SK-N-SH treated with all-trans-retinoic acid at 6 μM for 48 hours (cell line): ENCODE data around the gene DIPK1B.

Experiments used
- ATAC-seq: fragments of 200-7000 bp; cut with Tn5 transposase; 3 replicates; pipeline ENCODE4 v1.9.1; 2020; ENCODE audit warnings: mild to moderate bottlenecking, moderate library complexity
- ARNTL ChIP-seq: fragments of 450-650 bp; formaldehyde crosslinking; IDR thresholded peaks from 2 replicates; pipeline ENCODE4 v1.5.0; 2020; ENCODE audit warnings: low read depth, mild to moderate bottlenecking, moderate library complexity, borderline replicate concordance
- BACH2 ChIP-seq: fragments of 250-450 bp; sonication (Bioruptor Pico); IDR thresholded peaks from 2 replicates; pipeline ENCODE4 v1.9.0; 2021; ENCODE audit warnings: mild to moderate bottlenecking, borderline replicate concordance
- CSDC2 ChIP-seq: fragments of 250-450 bp; sonication (Bioruptor Pico); IDR thresholded peaks from 2 replicates; pipeline ENCODE4 v1.5.0; 2020; ENCODE audit warnings: mild to moderate bottlenecking, moderate library complexity
- ESRRG ChIP-seq: fragments of 250-450 bp; sonication (Bioruptor Pico); IDR thresholded peaks from 2 replicates; pipeline ENCODE4 v1.6.1; 2021; ENCODE audit warnings: mild to moderate bottlenecking
- GLIS3 ChIP-seq: fragments of 250-450 bp; sonication (Bioruptor Pico); IDR thresholded peaks from 2 replicates; pipeline ENCODE4 v1.5.0; 2020; ENCODE audit warnings: mild to moderate bottlenecking, moderate library complexity
- ISL1 ChIP-seq: fragments of 250-450 bp; sonication (Bioruptor Pico); IDR thresholded peaks from 2 replicates; pipeline ENCODE4 v2.1.2; 2022; ENCODE audit warnings: mild to moderate bottlenecking, moderate library complexity
- OSR1 ChIP-seq: fragments of 250-450 bp; sonication (Bioruptor Pico); IDR thresholded peaks from 2 replicates; pipeline ENCODE4 v1.8.0; 2022; ENCODE audit warnings: moderate library complexity, mild to moderate bottlenecking, inconsistent platforms
- POU6F1 ChIP-seq: fragments of 250-450 bp; sonication (Bioruptor Pico); IDR thresholded peaks from 2 replicates; pipeline ENCODE4 v1.8.0; 2021; ENCODE audit warnings: low read depth, mild to moderate bottlenecking, moderate library complexity, borderline replicate concordance
- PPARA ChIP-seq: fragments of 250-450 bp; sonication (Bioruptor Pico); IDR thresholded peaks from 2 replicates; pipeline ENCODE4 v1.5.0; 2020; ENCODE audit warnings: mild to moderate bottlenecking, borderline replicate concordance
- RARB ChIP-seq: fragments of 250-450 bp; sonication (Bioruptor Pico); IDR thresholded peaks from 2 replicates; pipeline ENCODE4 v1.8.0; 2021; ENCODE audit warnings: mild to moderate bottlenecking, moderate library complexity
- SNAI2 ChIP-seq: fragments of 250-450 bp; sonication (Bioruptor Pico); IDR thresholded peaks from 2 replicates; pipeline ENCODE4 v1.5.0; 2020; ENCODE audit warnings: mild to moderate bottlenecking, moderate library complexity
- TCF4 ChIP-seq: fragments of 250-450 bp; sonication (Bioruptor Pico); IDR thresholded peaks from 2 replicates; pipeline ENCODE4 v1.8.0; 2021; ENCODE audit warnings: mild to moderate bottlenecking, moderate library complexity, borderline replicate concordance
- TOX ChIP-seq: fragments of 250-450 bp; sonication (Bioruptor Pico); IDR thresholded peaks from 2 replicates; pipeline ENCODE4 v1.8.0; 2021; ENCODE audit warnings: mild to moderate bottlenecking, moderate library complexity, borderline replicate concordance
- ZC3H10 ChIP-seq: fragments of 250-450 bp; sonication (Bioruptor Pico); IDR thresholded peaks from 2 replicates; pipeline ENCODE4 v1.5.1; 2021; ENCODE audit warnings: mild to moderate bottlenecking, moderate library complexity
- ZFP3 ChIP-seq: fragments of 250-450 bp; sonication (Bioruptor Pico); IDR thresholded peaks from 2 replicates; pipeline ENCODE4 v1.5.0; 2020; ENCODE audit warnings: mild to moderate bottlenecking, moderate library complexity
- ZFP30 ChIP-seq: fragments of 450-650 bp; formaldehyde crosslinking; IDR thresholded peaks from 2 replicates; pipeline ENCODE4 v1.5.0; 2022; ENCODE audit warnings: mild to moderate bottlenecking, moderate library complexity
- ZNF565 ChIP-seq: fragments of 450-650 bp; formaldehyde crosslinking; conservative IDR thresholded peaks from 2 replicates; pipeline ENCODE4 v1.5.0; 2020; ENCODE audit warnings: low read depth, mild to moderate bottlenecking, moderate library complexity
- ZNF70 ChIP-seq: fragments of 450-650 bp; formaldehyde crosslinking; IDR thresholded peaks from 2 replicates; pipeline ENCODE4 v1.5.0; 2020; ENCODE audit warnings: mild to moderate bottlenecking, moderate library complexity
- ZNF8 ChIP-seq: fragments of 450-650 bp; formaldehyde crosslinking; IDR thresholded peaks from 2 replicates; pipeline ENCODE4 v1.5.0; 2020; ENCODE audit warnings: mild to moderate bottlenecking, moderate library complexity
- TF ChIP-seq, protein P1 (sequence below): fragments of 250-450 bp; sonication (Bioruptor Pico); IDR thresholded peaks from 2 replicates; pipeline ENCODE4 v1.5.0; 2020; ENCODE audit warnings: mild to moderate bottlenecking, moderate library complexity
- TF ChIP-seq, protein P2 (sequence below): fragments of 250-450 bp; sonication (Bioruptor Pico); IDR thresholded peaks from 2 replicates; pipeline ENCODE4 v1.8.0; 2020; ENCODE audit warnings: mild to moderate bottlenecking, moderate library complexity, borderline replicate concordance
- TF ChIP-seq, protein P3 (sequence below): fragments of 250-450 bp; sonication (Bioruptor Pico); IDR thresholded peaks from 2 replicates; pipeline ENCODE4 v1.5.1; 2020; ENCODE audit warnings: low read depth, mild to moderate bottlenecking, moderate library complexity

DIPK1B gene

DNA sequence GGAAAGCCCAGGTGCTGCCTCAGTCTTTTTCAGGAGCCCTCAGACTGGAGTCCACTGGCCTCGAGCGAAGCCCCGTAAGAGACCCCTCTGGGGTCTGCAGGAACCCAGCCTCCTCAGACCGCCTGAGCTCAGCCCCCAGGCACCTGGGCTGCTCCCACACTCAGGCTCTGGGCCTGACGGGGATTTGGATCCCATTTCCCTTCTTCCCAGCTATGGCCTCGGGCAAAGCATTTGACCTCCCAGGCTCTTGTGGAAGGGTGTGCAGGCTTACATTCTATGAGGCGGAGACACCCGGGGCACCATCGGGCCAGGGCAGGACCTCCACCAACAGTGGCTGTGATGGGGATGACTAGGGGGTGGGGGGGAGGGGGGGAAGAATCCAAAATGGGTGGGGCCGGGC, 29.7 kb upstream of the DIPK1B start:
- TF ChIP-seq ZNF565 (CRISPR knock-in tag) (no peak), ZFP3 (no peak), ZNF70 (CRISPR knock-in tag) (no peak), PPARA (CRISPR knock-in tag) (no peak), TOX (CRISPR knock-in tag) (no peak), ZC3H10 (CRISPR knock-in tag) (no peak), CSDC2 (CRISPR knock-in tag) (no peak), POU6F1 (CRISPR knock-in tag) (no peak), RARB (CRISPR knock-in tag) (no peak), ZNF8 (CRISPR knock-in tag) (no peak), ZFP30 (no peak), BACH2 (no peak), TCF4 (CRISPR knock-in tag) (no peak), OSR1 (no peak), ESRRG (CRISPR knock-in tag) (no peak), GLIS3 (CRISPR knock-in tag) (no peak), ISL1 (CRISPR knock-in tag) (no peak)
- TF ChIP-seq, protein P1, sequence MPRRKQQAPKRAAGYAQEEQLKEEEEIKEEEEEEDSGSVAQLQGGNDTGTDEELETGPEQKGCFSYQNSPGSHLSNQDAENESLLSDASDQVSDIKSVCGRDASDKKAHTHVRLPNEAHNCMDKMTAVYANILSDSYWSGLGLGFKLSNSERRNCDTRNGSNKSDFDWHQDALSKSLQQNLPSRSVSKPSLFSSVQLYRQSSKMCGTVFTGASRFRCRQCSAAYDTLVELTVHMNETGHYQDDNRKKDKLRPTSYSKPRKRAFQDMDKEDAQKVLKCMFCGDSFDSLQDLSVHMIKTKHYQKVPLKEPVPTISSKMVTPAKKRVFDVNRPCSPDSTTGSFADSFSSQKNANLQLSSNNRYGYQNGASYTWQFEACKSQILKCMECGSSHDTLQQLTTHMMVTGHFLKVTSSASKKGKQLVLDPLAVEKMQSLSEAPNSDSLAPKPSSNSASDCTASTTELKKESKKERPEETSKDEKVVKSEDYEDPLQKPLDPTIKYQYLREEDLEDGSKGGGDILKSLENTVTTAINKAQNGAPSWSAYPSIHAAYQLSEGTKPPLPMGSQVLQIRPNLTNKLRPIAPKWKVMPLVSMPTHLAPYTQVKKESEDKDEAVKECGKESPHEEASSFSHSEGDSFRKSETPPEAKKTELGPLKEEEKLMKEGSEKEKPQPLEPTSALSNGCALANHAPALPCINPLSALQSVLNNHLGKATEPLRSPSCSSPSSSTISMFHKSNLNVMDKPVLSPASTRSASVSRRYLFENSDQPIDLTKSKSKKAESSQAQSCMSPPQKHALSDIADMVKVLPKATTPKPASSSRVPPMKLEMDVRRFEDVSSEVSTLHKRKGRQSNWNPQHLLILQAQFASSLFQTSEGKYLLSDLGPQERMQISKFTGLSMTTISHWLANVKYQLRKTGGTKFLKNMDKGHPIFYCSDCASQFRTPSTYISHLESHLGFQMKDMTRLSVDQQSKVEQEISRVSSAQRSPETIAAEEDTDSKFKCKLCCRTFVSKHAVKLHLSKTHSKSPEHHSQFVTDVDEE (CRISPR knock-in tag): no peak
- TF ChIP-seq, protein P2, sequence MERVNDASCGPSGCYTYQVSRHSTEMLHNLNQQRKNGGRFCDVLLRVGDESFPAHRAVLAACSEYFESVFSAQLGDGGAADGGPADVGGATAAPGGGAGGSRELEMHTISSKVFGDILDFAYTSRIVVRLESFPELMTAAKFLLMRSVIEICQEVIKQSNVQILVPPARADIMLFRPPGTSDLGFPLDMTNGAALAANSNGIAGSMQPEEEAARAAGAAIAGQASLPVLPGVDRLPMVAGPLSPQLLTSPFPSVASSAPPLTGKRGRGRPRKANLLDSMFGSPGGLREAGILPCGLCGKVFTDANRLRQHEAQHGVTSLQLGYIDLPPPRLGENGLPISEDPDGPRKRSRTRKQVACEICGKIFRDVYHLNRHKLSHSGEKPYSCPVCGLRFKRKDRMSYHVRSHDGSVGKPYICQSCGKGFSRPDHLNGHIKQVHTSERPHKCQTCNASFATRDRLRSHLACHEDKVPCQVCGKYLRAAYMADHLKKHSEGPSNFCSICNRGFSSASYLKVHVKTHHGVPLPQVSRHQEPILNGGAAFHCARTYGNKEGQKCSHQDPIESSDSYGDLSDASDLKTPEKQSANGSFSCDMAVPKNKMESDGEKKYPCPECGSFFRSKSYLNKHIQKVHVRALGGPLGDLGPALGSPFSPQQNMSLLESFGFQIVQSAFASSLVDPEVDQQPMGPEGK: no peak
- TF ChIP-seq, protein P3, sequence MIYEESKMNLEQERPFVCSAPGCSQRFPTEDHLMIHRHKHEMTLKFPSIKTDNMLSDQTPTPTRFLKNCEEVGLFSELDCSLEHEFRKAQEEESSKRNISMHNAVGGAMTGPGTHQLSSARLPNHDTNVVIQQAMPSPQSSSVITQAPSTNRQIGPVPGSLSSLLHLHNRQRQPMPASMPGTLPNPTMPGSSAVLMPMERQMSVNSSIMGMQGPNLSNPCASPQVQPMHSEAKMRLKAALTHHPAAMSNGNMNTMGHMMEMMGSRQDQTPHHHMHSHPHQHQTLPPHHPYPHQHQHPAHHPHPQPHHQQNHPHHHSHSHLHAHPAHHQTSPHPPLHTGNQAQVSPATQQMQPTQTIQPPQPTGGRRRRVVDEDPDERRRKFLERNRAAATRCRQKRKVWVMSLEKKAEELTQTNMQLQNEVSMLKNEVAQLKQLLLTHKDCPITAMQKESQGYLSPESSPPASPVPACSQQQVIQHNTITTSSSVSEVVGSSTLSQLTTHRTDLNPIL: no peak
- ATAC-seq: no peak

GRCh38 chr9:136683173-136683745, 29.1 kb upstream of the DIPK1B start:
- TF ChIP-seq POU6F1 (CRISPR knock-in tag): no peak
- no peak for TF ChIP-seq ZC3H10 (CRISPR knock-in tag)
- TF ChIP-seq, protein P1 (CRISPR knock-in tag): no peak
- TF ChIP-seq ZNF70 (CRISPR knock-in tag): no peak
- TF ChIP-seq ARNTL (CRISPR knock-in tag): no peak
- no peak for TF ChIP-seq SNAI2 (CRISPR knock-in tag)
- TF ChIP-seq ESRRG (CRISPR knock-in tag): no peak
- TF ChIP-seq, protein P2: no peak
- TF ChIP-seq TCF4 (CRISPR knock-in tag): no peak
- TF ChIP-seq, protein P3: no peak
- TF ChIP-seq ZNF8 (CRISPR knock-in tag): no peak
- TF ChIP-seq ZFP3: no peak
- no peak for TF ChIP-seq TOX (CRISPR knock-in tag)
- TF ChIP-seq CSDC2 (CRISPR knock-in tag): no peak
- no peak for TF ChIP-seq ZNF565 (CRISPR knock-in tag)
- no peak for TF ChIP-seq PPARA (CRISPR knock-in tag)

More at GRCh38 chr9:136683173-136683745, 29.1 kb upstream of the DIPK1B start:
- no peak for ATAC-seq
